HG03558 (cell line): ENCODE measurements around the gene MPV17L2.
"Not testable (repeated sequence)": the region's sequence is repeated elsewhere in the genome, so short reads cannot be mapped to it uniquely, and the experiment has no call there.

Experiments used
- ATAC-seq: cut with Tn5 transposase; IDR thresholded peaks from one replicate; pipeline ENCODE4 v1.9.1; 2021; ENCODE audit warnings: moderate number of reproducible peaks; ENCODE audit not compliant: unreplicated experiment; ENCODE audit errors: extremely low read depth

The MPV17L2 gene

GRCh38 chr19:18192673-18193387 lies at the start of gene MPV17L2:
TSS of gene MPV17L2 (plus strand) at chr19:18193218. CDS start at chr19:18193282, 64 bp downstream.
- peak; percentile 64 for ATAC-seq

- no peak for ATAC-seq
Measured at GRCh38 chr19:18143902-18144301, 49.1 kb upstream of the MPV17L2 start.

- ATAC-seq = no peak
Measured at GRCh38 chr19:18144361-18144760, 48.7 kb upstream of the MPV17L2 start.

- no peak for ATAC-seq
Measured at GRCh38 chr19:18144906-18145305, 48.1 kb upstream of the MPV17L2 start.

GRCh38 chr19:18145391-18145999 lies 47.5 kb upstream of the MPV17L2 start:
- no peak for ATAC-seq

DNA sequence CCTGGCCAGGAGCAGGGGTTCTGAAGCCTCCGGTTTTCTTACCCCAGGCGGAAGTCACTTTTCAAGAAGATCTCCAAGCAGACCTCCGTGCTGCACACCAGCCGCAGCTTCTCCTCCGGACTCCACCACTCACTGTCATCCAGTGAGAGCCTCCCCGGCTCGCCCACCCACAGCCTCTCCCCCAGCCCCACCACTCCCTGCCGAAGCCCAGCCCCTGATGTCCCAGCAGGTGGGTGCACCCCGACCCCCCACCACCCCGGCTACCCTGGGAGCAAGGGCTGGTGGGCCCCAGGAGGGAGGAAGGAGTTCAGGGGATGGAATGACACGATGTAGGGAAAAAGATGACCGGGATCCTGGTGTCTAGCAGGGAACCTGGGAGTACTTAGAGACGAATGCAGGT lies 45.6 kb upstream of the MPV17L2 start:
- ATAC-seq = no peak

DNA sequence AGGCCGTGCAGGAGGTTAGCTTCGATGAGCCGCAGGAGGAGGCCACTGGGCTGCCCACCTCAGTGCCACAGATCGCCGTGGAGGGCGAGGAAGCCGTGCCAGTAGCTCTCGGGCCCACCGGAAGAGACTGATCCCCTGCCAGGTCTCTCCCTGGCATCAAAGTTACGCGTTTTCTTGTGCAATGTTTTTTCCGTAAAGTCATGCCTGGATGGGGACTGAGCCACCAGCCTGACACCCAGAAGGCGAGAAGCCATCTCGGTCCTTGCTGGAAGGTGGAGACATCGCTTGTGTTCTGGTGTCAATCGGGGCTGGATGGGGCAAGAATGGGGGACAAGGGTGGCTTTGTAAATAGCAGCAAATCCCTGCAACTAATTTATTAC lies 43.4 kb upstream of the MPV17L2 start:
- ATAC-seq = no peak

GRCh38 chr19:18150776-18151624 lies 42.0 kb upstream of the MPV17L2 start:
- ATAC-seq = no peak

DNA sequence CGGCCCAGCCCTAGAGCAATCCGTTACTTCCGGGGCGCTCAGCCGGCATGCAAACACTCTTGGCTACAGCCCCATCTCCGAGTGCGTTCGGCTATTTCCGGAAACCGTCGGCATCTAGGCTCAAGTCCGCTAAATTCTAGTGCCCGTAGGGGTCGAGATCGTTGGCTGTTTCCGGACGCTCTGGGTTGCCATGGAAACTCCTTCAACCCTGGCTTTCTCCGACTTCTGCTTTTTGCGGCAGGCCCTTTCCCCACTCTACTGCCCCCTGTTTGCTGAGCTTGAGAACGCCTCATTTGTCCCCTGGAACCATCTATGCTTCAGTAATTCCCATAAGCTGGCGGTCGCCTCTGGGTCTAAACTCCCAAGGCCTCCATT lies 40.6 kb upstream of the MPV17L2 start:
- peak; percentile 40 for ATAC-seq

- peak; percentile 41 for ATAC-seq
Measured at GRCh38 chr19:18152817-18153555, 40.0 kb upstream of the MPV17L2 start, which contains the start of gene PIK3R2. TSS of gene PIK3R2 (plus strand) at chr19:18153163. CDS start at chr19:18155880, 2,717 bp downstream.

DNA sequence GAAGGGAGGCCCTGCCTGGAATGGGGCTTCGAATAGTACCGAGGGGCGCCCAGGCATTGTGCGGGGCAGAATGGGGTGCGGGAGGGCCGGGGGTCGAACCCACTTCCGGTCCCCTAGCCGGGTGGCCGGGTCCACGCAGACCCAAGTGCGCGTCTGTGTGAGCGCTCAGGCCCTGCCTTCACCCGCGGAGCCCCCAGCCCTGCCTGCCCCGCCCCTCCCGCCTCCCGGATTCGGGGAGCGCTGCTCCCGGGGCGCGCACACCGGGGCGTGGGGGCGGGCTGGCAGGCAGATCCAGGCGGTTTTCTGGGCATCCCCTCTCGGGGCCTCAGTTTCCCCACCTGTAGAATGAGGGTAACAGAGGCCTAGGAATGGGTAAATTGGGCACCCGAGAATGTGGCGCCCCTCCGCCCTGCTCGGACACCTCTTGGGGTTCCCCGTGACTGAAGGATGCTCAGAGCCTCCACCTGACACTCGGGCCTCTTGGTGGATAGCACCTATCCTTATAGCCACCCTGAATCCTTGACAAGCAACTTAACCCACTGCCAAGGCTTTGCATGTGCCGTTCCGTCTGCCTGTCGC lies 39.4 kb upstream of the MPV17L2 start:
- no peak for ATAC-seq

GRCh38 chr19:18155095-18156087 lies 37.6 kb upstream of the MPV17L2 start:
- ATAC-seq = no peak

- ATAC-seq = no peak
Measured at GRCh38 chr19:18156268-18156667, 36.8 kb upstream of the MPV17L2 start.

DNA sequence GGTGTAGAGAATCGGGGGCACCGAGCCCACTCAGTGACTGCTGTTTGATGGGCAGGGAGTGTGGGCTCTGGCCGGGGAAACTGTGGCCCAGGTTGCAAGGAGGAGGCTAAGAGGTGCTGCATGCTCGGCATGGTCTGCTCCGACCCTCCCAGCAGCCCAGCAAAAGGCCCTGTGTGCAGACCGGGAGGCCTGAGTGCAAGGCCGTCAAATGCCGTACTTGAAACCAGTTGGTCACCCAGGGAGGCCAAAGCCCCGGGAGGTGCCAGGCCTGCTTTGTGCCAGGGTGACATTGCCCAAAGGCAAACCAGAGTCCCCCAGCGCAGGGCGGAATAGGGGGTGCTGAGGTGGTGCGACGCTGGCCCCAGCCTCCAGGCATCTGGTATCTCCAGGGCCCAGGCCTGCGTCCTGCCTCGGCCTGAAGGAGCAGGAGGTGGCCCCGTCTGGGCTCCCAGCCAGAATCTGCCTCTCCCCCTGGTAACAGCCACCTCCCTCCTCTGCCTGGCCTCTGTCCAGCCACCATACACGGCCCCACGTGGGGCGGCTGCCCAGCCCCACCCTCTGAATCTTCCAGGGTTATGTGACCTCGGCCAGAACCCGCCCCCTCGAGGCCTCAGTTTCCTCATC lies 36.1 kb upstream of the MPV17L2 start:
- no peak for ATAC-seq

GRCh38 chr19:18157465-18158063 lies 35.5 kb upstream of the MPV17L2 start:
- ATAC-seq = no peak

- ATAC-seq = no peak
Measured at GRCh38 chr19:18158467-18158866, 34.6 kb upstream of the MPV17L2 start.

GRCh38 chr19:18159059-18159616 lies 33.9 kb upstream of the MPV17L2 start:
- not testable (repeated sequence) for ATAC-seq

- ATAC-seq = no peak
Measured at GRCh38 chr19:18159810-18160209, 33.2 kb upstream of the MPV17L2 start.
